NCI-H2107 treated with DMSO at 0.1 percent for 48 hours (cell line): Measurements from ENCODE around the gene GJA5.

ENCODE experiments used
- DNase-seq: peaks from one replicate; lab custom pipeline; 2025; ENCODE audit not compliant: unreplicated experiment; lab: John Stamatoyannopoulos, UW

The GJA5 gene

DNA sequence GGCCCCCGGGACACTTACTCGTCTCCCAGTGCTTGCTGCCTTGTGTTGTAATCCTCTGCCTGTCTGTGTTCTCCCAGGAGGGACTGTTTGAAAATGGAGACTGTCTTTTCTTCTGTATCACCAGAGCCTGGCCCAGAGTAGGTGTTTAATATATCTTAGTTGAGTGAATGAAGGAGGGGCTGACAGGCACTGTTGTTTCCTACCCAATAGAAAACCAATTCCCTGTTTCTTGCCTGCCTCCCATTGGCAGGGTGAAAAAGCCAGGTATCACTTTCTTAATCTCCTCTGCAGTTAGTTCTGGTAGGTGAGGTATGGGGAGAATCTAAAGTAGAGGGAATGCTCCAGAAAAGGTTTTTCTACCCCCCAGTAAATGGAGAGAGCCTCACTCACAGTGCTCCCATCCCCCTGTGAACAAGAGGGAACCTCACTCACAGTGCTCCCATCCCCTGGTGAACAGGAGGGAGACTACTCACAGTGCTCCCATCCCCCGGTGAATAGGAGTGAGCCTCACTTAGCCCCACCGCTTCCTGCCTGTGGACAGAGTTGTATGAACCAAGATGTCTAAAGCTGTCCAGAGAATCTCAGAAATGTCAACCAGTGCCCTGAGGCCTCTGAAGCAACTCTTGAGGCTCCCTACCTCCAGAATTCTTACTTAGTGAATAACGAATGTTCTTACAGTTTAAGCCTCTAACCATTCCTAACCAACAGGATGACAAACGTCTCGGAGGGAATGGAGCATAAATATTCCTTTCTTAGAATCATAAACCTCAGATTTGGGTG lies at the start of gene GJA5:
Gene GJA5 (minus strand): TSS at position 122 of the 780 bp plus-strand sequence. CDS start 1,364 bp downstream, outside the sequence.
- DNase-seq, result no peak

DNA sequence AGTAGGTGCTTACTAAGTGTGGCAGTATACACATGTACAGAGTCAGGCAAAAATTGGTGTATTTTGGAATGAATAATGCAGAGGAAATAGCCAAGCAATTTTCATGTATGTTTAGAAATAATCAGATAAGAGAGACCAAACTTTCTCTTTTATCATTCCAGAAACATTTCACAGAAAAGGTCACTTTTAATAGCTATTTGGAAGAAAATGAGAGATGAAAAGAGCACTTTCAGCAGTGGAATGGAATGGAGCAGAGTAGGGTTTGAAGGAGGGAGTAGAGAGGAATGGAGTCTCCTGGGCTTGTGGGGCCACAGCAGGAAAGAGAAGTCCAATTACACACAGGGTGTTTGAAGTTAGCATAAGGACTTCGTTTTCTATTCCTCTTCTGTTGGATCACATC lies 48.8 kb upstream of the GJA5 start:
- no peak for DNase-seq

DNA sequence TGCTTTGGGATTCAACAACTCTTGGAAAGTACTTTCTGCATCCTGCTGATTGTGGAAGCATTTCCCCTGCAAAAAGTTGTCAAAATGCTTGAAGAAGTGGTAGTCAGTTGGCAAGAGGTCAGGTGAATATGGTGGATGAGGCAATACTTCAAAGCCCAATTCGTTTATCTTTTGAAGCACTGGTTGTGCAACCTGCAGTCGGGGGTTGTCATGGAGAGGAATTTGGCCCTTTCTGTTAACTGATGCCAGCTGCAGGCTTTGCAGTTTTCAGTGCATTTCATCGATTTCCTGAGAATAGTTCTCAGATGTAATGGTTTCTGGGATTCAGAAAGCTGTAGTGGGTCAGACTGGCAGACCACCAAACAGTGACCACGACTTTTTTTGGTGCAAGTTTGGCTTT lies 47.6 kb upstream of the GJA5 start:
- no peak for DNase-seq

DNA sequence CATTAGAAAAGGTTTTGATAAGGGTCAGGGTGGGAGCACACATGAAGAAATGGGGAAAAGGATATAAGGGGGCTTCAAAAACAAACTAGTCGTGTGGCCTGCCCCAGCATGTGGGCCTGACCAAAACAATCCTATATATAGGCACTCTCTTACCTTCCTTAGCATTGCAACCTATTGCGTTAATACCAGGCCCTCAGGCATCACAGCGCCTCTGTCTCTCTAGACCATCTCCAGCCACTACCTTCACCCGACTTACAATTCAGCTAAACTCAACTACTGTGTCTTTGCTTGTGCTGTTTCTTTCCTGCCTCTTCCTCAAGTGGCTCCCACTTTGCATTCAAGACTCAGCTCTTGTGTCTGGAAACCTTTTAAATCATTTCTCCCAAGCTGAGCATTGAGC lies 47.0 kb upstream of the GJA5 start:
- DNase-seq, result no peak

DNA sequence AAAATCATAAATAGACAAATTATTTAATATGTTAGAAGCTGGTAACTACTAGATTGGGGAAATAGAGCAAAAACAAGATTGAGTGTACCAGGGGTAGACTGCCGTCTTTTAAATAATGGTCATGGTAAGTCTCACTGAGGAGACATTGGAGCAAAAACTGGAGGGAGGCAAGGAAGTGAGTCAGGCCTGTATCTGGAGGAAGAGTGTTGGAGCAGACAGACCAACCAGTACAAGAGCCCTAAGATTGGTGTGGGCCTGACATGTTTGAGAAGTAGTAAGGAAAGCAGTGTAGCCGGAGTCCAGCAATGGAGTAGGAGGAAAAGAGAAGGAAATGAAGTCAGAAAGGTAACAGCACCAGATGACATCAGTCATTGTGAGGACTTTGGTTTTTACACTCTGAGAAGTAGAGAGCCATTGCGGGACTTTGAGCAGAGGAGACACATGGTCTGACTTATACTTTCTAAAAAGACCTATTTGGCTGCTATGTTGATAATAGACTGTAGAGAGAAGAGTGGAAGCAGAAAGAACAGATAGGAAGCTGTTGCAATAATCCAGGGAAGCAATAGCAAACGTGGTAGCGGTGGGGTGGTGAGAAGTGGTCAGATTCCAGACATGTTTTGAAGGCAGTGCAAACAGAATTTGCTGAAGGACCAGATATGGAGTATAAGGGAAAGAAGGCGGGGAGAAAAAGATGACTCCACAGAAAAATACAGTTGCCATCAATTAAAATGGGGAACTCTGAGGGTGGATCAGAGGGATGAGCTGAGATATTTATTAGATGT lies 44.7 kb upstream of the GJA5 start:
- DNase-seq, result no peak

DNA sequence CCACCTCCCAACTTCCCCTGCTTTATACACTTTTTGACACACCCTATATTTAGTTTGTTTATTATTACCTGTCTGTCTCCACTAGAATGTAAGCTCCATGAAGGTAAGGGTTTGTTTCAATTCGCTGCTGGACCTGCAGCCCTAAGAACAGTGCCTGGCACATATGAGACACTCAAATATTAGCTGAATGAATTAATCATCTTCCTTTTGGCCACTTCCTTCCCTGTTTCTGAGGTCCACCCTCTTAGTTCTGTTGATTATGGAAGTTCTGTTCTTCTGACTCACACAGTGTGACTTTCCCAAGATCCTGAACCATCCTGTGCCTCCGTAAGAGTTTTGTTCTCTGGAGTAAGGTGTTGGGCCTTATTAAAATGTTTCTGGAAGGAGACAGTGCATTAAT lies 40.4 kb upstream of the GJA5 start:
- no peak for DNase-seq

DNA sequence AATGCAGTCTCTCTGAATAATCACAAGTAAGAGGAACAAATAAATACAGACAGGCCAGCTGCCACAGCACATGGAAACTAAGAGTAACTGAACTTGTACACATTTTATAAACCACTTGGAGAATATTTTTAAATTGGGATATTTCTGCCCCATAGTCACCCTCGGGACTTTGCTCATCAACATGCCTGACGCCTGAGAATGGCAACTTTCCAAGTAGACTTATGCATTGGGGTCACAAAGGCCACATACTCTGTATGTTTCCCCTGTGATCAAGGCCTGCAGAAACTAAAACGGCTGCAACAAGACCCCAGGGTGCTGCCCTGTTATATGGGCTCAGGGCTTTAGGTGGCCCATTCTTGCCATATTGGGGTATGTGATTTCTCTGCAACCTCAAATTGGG lies 38.3 kb upstream of the GJA5 start:
- no peak for DNase-seq

DNA sequence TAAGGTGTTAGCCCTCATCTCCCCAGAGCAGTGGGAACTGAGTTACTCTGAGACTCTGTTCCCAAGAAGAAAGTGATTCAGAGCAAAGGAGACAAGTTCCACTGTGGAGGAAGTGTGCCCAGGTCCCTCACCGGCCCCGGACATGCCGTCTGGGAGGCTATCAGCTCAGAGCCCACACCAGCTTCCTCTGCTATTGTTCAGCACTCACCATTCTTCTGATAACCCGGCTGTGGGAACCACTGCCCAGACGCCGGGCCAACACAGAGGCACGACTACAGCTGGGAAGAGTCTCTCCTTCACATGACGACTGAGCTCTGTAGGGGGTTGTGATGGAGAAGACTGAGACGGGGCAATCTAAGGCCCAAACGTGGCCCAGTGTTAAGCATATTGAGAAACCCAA lies 34.2 kb upstream of the GJA5 start:
- no peak for DNase-seq

DNA sequence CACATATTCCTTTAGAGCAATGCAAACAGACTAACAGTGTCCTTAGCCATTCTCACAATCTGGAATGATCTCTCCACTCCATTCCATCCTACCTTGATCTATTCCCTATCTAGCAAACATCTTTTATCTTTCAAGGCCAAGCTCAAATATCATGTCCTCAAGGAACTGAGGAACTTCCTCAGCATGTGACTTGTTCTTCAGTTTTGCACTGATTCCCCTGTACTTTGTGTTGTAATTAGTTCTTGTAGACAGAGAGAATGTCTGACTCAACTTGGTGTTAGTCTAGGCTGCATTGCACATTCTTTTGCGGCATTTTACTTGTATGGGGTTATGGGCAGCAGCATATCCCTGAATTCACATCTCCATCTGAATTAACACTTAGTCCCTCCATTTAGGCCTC lies 31.5 kb upstream of the GJA5 start:
- DNase-seq, result no peak

DNA sequence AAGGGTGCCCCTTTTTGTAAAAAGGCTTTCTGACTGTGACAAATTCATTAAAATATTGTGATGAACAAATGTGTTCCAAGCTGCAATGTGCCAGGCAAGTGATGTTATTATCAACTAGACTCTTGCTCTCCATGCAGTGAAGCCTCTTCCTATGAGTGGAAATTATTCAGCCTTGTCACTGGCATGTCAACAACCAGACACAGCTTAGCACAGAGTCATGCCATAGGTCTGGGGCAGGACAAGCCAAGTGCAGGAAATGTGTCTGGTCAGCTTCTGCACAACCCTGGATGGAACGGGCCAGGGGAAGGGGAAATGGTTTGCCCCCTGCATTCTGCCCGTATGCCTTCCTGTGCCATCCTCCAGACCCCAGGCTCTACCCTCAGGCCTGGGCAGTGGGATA lies 27.4 kb upstream of the GJA5 start:
- DNase-seq, result no peak

DNA sequence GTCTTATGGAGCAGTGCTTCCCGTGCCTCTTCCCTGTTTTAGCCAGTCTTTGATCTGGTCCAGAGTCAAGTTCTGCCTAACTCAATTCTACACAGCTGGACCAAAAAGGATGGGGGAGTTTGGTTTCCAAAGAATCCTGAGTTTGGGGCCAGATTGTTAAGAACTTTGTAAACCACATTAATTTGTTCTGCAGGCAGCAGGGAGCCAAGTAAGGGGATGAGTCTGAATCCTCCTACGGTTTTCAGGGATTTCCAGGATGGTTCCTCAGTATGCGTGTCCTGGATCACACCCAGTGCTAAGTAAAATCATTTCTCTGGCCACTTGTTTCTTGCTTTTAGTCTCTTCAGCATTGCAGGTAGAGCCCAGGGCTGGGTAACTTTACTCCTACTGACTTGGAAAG lies 26.1 kb upstream of the GJA5 start:
- DNase-seq, result no peak

DNA sequence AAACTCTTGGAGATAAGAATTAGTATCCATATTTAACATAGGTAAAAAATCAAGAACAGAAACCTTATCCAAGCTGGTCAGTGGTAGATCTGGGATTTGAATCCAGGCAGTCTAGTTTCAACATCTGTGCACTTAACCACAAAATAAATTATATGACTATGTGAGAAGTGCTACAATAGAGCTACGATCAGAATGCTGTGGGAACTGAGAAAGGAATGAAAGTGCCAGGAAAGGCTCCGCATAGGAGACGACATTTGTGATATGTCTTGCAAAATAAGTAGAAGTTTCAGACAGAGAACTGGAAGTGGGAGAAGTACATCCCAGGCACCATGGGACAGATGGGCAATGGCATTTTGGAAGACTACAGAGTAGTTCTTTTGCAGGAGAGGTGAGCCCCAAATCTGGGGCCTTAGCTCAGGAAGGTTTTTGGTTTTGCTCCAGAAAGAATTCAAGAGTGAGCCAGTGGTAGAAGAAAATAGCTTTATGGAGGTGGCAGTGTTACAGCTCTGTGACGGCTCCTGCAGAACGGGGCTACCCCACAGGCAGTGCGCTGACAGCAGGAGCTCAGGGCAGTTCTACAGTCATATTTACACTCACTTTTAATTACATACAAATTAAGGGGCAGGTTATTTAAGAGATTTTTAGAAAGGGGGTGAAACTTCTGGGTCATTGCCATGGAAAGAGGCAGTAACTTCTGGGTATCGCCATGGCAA lies 25.5 kb upstream of the GJA5 start:
- DNase-seq, result no peak

DNA sequence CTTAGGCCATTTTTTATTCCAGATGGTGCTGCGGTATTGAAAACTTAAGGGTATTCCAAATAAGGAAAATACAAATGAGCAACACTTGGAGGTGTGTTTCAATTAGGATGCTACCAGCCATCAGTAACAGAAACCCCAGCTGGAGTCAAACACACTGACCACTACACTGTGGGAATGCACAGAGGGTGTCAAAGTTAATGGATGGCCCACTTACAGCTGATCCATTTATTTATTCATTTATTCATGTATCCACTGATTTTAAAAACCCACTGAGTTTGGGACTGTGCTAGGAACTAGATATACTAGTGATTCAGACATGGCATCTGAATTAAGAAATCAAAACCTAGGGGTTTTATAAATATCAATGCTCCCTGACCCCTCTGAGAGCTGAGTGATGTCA lies 24.5 kb upstream of the GJA5 start:
- no peak for DNase-seq

DNA sequence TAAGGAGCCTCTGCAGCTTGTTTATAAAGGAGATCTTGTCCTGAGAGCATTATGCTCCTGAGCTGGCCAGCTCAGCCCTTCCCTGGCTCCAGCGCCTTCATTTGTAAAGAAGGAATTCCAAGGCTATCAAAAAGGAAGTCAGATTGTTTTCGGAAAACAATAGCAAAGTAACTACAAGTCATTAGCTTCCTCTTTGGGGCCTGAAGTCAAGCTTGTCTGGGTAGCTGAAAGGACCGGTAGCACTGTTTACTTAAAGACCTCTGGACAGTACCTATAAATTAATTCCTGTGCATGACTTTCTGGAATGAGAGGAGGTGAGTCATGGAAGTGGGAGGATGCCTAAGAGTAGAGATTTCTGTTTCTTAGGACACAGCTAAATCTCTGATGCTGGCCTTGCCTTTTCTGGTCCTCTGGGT lies 20.7 kb upstream of the GJA5 start:
- DNase-seq, result no peak

DNA sequence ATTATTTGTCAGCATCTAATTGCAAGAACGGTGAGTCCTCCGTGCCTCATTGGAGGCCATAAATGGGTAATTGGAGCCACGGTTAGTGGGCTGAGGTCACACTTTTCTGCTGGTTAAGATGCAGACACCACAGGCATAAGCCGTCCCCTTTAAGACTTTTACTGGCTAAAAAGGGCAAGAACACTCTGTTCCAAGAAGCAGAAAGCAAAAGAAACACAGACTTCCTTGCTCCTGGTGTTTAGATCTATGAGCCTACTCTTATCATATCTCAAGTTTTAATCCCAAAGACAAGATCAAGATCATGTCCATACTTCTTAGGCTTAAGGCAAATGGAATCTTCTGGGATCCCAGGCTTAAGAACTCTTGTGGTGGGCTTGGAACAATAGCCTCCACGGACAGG lies 17.3 kb upstream of the GJA5 start:
- DNase-seq, result no peak

DNA sequence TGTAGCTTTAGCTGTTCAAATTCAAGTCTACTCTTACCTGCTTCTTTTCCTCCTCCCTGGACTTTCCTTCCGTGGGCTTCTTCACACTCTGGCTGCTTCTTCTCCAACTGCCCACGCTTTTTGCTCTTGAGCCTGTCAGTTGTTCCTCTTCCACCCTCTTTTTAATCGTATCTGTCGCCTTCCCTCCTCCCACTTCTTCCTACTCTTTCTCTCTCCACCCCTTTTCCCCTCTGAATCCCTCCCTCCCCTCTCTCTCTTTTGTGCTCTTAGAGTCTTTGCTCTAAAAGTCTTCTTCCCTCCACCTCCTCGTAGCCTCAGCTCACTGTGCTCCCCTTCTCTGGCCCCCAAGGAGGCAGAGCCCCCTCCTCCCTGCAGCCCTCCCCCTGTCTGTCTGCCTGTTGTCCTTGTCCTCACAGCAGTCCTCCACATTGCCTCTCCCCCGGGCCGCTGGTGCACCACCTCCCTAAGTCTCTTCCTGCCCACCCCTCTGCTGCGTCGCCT lies 12.9 kb upstream of the GJA5 start:
- no peak for DNase-seq

DNA sequence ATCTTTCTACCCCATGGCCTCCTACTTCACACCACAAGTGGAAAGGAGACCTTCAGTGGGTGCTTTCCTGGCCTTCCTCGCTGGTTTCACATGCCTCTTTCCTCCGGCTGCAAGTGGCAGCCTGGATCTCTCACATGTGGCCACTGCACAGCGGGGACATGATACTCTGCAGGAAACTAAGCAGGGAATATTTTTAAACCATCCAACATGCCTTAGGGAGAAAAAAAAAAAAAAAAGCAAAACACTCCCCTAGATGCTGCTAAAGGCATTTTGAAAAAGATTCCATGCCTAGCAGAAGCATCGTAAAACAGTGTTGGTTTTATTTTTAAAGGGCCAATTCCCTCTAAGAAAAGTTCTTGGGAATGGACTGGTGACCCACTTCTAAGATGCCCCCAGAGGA lies 12.2 kb upstream of the GJA5 start:
- no peak for DNase-seq

DNA sequence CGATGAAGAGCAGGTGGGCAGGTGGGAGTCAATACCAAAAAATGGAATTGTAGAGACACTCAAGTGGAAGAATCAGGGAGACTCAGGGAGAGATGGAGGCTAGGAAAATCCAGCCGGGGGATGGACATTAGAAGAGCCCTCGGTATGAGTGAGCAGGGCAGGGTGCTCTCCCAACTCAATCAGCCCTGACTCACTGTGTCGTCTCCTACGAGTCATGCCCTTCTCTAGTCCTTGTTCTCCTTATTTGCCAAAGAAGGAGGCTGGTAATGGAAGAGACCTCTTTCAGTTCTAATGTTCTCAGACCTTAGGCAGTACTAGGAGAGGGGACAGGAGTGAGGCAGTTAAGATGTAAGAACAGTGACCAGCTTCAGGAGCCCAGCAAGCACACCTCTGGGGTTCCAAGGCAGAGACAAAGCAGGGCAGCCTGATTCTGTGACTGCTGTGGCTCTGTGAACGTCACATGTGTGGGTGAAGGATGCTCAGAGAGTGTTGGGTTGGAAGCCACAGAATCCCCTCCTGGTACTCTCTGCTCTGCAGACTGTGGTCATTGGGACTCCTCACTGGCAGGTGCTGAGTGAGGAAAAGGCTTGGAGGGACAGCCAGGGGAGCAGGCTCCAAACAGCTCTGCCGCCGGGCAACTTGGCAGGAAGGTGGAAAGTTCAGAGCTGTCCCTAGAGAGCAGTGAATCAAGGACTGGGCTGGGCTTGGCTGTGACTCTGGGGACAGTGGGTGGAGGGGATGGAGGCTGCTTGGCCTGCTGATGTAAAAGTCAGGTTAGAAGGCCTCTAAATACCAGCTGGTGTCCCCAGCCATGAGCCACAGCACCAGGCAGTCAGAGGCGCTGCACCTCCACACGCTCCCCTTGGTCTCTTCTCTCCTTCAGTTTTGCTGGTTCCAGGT lies 11.1 kb upstream of the GJA5 start:
- no peak for DNase-seq

DNA sequence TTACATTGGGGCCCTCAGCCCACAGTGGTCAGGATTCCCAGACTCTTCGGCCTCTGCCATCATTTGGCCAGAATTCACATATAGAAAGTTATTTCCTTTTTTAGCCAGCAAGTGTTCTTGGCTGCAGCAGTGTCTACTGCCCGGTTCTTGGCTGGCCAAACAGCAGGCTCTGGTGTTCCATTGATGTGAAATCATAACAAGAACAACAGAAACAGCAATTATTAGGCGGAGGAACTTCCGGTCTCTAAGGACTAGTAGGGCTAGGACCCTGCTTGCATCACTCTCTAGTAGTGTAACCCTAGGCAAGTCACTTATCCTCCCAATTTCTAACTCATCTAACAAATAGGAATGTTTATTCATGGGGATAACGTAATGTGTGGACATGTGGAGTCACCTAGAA lies 8.7 kb upstream of the GJA5 start:
- DNase-seq, result no peak

DNA sequence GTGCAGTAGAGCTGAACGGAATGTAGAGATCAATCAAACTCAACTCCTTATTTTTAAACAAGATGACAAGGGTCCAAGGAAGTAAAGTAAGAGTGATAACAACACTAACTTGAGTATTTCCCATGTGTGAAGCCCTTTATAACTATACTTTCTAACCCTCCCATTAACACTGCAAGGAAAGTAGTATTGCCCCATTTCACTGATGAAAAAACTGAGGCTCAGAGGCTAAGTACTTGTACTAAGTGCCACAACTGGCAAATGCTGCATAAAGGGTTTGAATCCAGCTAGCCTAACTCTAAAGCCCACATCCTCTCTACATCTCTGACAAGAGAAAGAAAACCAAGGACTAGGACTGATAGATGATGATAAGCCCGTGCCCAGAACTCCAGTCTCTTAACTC lies 8.2 kb upstream of the GJA5 start:
- DNase-seq, result no peak

DNA sequence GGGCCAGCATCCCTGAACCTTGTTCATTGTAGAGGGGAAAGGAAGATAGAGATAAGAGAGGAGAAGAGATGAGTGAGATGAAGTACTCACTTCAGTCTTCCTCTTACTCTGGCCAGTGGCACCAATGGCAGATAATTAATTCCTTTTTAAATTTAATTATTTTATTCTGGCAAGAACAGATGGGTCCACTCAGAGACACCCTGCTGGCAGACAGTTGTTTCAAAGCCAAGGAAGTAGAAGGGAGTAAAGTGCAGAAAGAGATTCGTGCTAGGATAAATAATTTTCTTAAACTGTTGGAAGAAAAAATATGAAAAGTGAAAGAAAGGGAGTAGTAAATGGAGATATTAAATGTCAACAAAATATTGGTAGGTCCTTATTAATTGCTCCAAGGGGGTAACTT lies 7.7 kb upstream of the GJA5 start:
- no peak for DNase-seq
